ENCODE measurements around the gene SRI.

- TF ChIP-seq POLR2A (IDR thresholded peaks at IDR 0.05; ENCODE audit: low read length), result no peak
- TF ChIP-seq GATA1 (IDR thresholded peaks at IDR 0.05; ENCODE audit: low read depth, low read length), result no peak
Measured at GRCh38 chr7:88216276-88216675, 3.6 kb downstream of the SRI start.

All from erythroblast (primary cell).